Ovary (tissue), 9 donors: Measurements from ENCODE around the gene HIF3A. TPM values are rescaled to one million over a fixed set of nuclear protein-coding genes. Genes with fewer than 3 reads are reported as not detected.
"Not testable (repeated sequence)": the region's sequence is repeated elsewhere in the genome, so short reads cannot be mapped to it uniquely, and the experiment has no call there.

Experiments
- DNase-seq, 5 donors: peaks; one replicate each; pipeline ENCODE4 v3.0.0-alpha.2; 2019 to 2020
- H3K27ac ChIP-seq, 2 donors: fragments of 200-600 bp; one replicate each; pipeline versions ENCODE4 v1.5.1 to v1.8.0; 2019 to 2022
- H3K27me3 ChIP-seq: fragments of 200-600 bp; one replicate; pipeline ENCODE4 v1.8.0; 2022
- H3K36me3 ChIP-seq: fragments of 200-600 bp; sonication (generic); one replicate; pipeline ENCODE4 v1.5.1; 2019
- H3K4me1 ChIP-seq: one replicate; pipeline ENCODE4 v1.8.1; 2013; ENCODE audit warnings: mild to moderate bottlenecking, moderate library complexity; ENCODE audit not compliant: insufficient read depth
- H3K4me3 ChIP-seq: fragments of 200-600 bp; sonication (generic); one replicate; pipeline ENCODE4 v1.5.1; 2017
- H3K9me3 ChIP-seq, 2 donors: fragments of 200-600 bp in 1 of 2; sonication (generic) in 1 of 2; one replicate each; pipeline versions ENCODE4 v1.5.1 to v1.8.1; 2013 to 2019; ENCODE audit warnings: mild to moderate bottlenecking in 1 of 2, moderate library complexity in 1 of 2
- EP300 ChIP-seq: sonication (generic); formaldehyde crosslinking; IDR thresholded peaks from one replicate; pipeline ENCODE4 v1.6.1; 2017; ENCODE audit warnings: antibody characterized with exemption
- POLR2A ChIP-seq: fragments of 450-650 bp; IDR thresholded peaks from one replicate; pipeline ENCODE4 v1.6.1; 2017; ENCODE audit warnings: antibody characterized with exemption, mild to moderate bottlenecking, moderate library complexity
- WGBS, 3 donors: extraction: QIAGEN DNeasy Blood & Tissue Kit in 1 of 3; methylation state at CpG; one replicate each; pipeline versions ENCODE4 v1.1.5 to v1.1.7; 2013 to 2017; 5-methylcytosine and 5-hydroxymethylcytosine counted together
- intact Hi-C, 4 donors: fragments of 100-400 bp; cut with DNase I; formaldehyde crosslinking; loops; one replicate each; pipeline versions ENCODE4 v1.11.0 to v1.15.1; 2022 to 2023
- polyA plus RNA-seq, 2 donors: library from polyadenylated mRNA; stranded (reverse); fragments of 200-250 nt in 1 of 2; fragments of 350-450 nt in 1 of 2; fragmentation: Illumina TruSeq in 1 of 2; extraction: RNeasy Lipid Tissue Mini Kit (QIAGEN cat#74804) in 1 of 2; gene quantifications; one replicate each; pipeline ENCODE4 v1.2.3, GENCODE V29; 2013 to 2014
- total RNA-seq, 7 donors: library from RNA; depleted of rRNA in 2 of 7; stranded (reverse); fragments of >200 nt in 2 of 7; fragmentation: NEBNext Ultra II Directional in 3 of 7; extraction: Animal tissue kit (Norgen Biotek cat#: 25700) in 3 of 7; gene quantifications; one replicate each; pipeline versions ENCODE4 v1.1.0 to v1.2.4, GENCODE V29; 2016 to 2023
- TF ChIP-seq, protein P1 (sequence below), 3 donors: fragments of 450-650 bp in 2 of 3; fragments of 200-600 bp in 1 of 3; IDR thresholded peaks; one replicate each; pipeline versions ENCODE4 v1.5.1 to v1.8.0; 2016 to 2022; ENCODE audit warnings: antibody characterized with exemption in 3 of 3, mild to moderate bottlenecking in 1 of 3
- donor health status: DM: no; HTN: no; CAD: no; lungs with moderate emphysema.
- donor health status: DM: no; HTN: no; CAD: no.
- donor health status: Bipolar disorder and iron deficiency.
- donor health status: DM: yes; HTN: yes; CAD: no.
- donor health status: DM: no; HTN: no; CAD: no.
- donor health status: DM: yes; HTN: yes; CAD: no.

HIF3A gene
- total and polyA plus RNA-seq, 9 donors, result 10.8 to 82.2 (median 40.9) TPM

DNA sequence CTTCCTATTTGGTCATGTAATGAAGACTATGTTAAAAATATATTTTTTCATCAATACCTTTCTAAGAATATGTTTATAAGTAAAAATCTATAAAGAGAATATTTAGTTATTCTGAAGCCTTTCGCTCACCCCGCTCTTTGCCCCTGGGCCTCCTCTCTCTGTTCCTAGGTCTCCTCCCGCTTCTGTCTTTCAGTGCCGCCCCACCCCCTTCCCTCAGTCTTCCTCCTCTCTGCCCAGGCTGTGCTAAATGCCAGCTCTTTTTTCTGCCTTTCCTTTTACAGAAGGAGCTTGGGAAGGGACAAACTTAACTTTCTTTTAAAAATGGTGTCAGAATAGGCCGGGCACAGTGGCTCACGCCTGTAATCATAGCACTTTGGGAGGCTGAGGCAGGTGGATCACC is 22.8 kb downstream of the HIF3A start:
- no peak for DNase-seq
- no peak for TF ChIP-seq EP300
- TF ChIP-seq, protein P1, sequence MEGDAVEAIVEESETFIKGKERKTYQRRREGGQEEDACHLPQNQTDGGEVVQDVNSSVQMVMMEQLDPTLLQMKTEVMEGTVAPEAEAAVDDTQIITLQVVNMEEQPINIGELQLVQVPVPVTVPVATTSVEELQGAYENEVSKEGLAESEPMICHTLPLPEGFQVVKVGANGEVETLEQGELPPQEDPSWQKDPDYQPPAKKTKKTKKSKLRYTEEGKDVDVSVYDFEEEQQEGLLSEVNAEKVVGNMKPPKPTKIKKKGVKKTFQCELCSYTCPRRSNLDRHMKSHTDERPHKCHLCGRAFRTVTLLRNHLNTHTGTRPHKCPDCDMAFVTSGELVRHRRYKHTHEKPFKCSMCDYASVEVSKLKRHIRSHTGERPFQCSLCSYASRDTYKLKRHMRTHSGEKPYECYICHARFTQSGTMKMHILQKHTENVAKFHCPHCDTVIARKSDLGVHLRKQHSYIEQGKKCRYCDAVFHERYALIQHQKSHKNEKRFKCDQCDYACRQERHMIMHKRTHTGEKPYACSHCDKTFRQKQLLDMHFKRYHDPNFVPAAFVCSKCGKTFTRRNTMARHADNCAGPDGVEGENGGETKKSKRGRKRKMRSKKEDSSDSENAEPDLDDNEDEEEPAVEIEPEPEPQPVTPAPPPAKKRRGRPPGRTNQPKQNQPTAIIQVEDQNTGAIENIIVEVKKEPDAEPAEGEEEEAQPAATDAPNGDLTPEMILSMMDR (IDR thresholded peaks at IDR 0.05), result no peak
- TF ChIP-seq POLR2A, result no peak
- no peaks in the 10 kb centered on the region for H3K4me1 ChIP-seq
- no peak overlapping the region for H3K4me3 ChIP-seq
- no peaks in the 10 kb centered on the region for H3K36me3 ChIP-seq
- H3K9me3 ChIP-seq, result no peaks in the 10 kb centered on the region
- no peak overlapping the region for H3K27ac ChIP-seq
- intact Hi-C loops, result no loop called here
- no peaks in the 10 kb centered on the region for H3K27me3 ChIP-seq
- 82 to 91% (median 83%) methylated on average over 6 of the region's 6 CpGs for WGBS, 3 donors

DNA sequence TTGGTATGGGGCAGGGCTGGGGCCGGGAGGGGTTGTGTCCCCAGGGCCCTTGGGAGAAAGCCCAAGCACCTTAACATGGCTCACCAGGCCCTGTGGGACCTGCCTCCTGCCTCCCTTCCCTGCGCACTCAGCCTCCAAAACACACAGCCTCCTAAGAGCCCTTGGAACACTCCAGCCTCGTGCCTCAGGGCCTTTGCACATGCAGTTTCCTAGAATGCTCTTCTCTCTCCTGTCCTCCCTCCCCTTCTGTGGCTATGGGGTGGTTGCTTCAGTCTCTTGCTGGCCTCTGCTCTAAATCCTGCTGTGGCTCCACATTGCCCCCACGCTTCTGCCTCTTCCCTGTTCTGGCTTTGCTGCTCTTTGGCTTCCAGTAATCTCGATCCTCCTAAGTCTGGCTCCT is 23.7 kb downstream of the HIF3A start:
- TF ChIP-seq EP300 (no peak), POLR2A (no peak)
- TF ChIP-seq, protein P1 (IDR thresholded peaks at IDR 0.05), result no peak
- no peaks in the 10 kb centered on the region for H3K9me3 ChIP-seq
- intact Hi-C loops, result no loop called here
- H3K4me3 ChIP-seq, result no peak overlapping the region
- WGBS, 3 donors, result 93 to 97% (median 94%) methylated on average over 5 of the region's 5 CpGs
- no peaks in the 10 kb centered on the region for H3K27me3 ChIP-seq
- DNase-seq, result no peak
- H3K27ac ChIP-seq, result no peak overlapping the region
- no peaks in the 10 kb centered on the region for H3K4me1 ChIP-seq
- H3K36me3 ChIP-seq, result no peaks in the 10 kb centered on the region

DNA sequence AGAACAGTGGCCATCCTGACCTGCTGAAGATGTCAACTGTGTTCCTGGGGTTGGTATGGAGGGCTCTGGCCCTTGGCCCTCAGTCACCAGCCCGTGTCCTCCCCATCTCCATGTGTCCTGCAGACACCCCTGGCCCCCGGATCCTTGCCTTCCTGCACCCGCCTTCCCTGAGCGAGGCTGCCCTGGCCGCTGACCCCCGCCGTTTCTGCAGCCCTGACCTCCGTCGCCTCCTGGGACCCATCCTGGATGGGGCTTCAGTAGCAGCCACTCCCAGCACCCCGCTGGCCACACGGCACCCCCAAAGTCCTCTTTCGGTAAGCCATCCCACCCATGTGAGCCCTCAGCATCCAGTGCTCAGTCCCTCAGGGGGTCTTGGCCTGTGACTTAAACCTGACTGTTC is 24.8 kb downstream of the HIF3A start:
- intact Hi-C loops, result no loop called here
- no peak for DNase-seq
- 85 to 91% (median 91%) methylated on average over 12 of the region's 12 CpGs for WGBS, 3 donors

DNA sequence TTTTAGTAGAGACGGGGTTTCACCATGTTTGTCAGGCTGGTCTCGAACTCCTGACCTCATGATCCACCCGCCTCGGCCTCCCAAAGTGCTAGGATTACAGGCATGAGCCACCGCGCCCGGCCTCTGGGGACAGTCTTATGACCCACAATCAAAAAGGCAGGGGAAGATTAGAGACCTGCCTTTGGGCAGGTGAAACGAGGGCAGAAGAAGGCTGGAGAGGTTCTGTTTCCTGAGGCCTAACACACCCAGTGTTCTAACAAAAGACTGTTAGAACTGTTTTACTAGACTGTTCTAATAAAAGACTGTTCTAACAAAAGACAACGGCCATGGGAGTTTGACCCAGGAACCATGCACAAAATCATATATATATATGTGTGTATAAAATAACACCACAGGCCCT is 26.4 kb downstream of the HIF3A start:
- H3K4me3 ChIP-seq, H3K4me1 ChIP-seq, H3K27ac ChIP-seq, DNase-seq, H3K9me3 ChIP-seq, H3K36me3 ChIP-seq, intact Hi-C loops, H3K27me3 ChIP-seq: not testable (repeated sequence)
- WGBS, 3 donors, result 92 to 95% (median 94%) methylated on average over 9 of the region's 9 CpGs

More for the DNA sequence above, 24.8 kb downstream of the HIF3A start:
- Histone ChIP-seq H3K27me3 (no peaks in the 10 kb centered on the region), H3K9me3 (no peaks in the 10 kb centered on the region), H3K4me1 (no peaks in the 10 kb centered on the region), H3K27ac (no peak overlapping the region), H3K36me3 (no peaks in the 10 kb centered on the region), H3K4me3 (no peak overlapping the region)
- TF ChIP-seq, protein P1 (IDR thresholded peaks at IDR 0.05), result no peak
- TF ChIP-seq EP300 (no peak), POLR2A (no peak)

DNA sequence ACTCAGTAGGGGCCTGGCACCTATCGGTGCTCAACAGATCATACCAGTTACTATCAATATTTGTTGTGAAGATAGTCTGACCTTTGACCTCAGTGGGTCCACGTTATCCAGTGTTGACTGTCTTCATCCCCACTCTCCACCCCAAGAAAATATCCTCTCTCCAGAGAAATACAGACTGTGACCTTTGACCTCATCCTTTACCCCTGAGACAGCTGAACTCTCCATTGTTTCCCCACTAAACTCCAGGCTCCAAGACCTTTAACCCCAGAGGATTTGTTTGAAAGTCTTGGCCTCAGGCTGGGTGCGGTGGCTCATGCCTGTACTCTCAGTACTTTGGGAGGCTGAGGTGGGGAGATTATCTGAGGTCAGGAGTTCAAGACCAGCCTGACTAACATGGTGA is 27.4 kb downstream of the HIF3A start:
- H3K27ac ChIP-seq, result no peak overlapping the region
- no peaks in the 10 kb centered on the region for H3K27me3 ChIP-seq
- H3K4me1 ChIP-seq, result no peaks in the 10 kb centered on the region
- DNase-seq, result no peak
- WGBS, 3 donors, result 63 to 75% (median 70%) methylated on average over 3 of the region's 3 CpGs
- H3K4me3 ChIP-seq, result no peak overlapping the region
- no peaks in the 10 kb centered on the region for H3K9me3 ChIP-seq
- H3K36me3 ChIP-seq, result no peaks in the 10 kb centered on the region
- no peak for TF ChIP-seq POLR2A
- TF ChIP-seq, protein P1 (IDR thresholded peaks at IDR 0.05), result no peak
- TF ChIP-seq EP300, result no peak
- intact Hi-C loops, result no loop called here
